ENCODE data around the gene NKD1.

Gene NKD1

DNA sequence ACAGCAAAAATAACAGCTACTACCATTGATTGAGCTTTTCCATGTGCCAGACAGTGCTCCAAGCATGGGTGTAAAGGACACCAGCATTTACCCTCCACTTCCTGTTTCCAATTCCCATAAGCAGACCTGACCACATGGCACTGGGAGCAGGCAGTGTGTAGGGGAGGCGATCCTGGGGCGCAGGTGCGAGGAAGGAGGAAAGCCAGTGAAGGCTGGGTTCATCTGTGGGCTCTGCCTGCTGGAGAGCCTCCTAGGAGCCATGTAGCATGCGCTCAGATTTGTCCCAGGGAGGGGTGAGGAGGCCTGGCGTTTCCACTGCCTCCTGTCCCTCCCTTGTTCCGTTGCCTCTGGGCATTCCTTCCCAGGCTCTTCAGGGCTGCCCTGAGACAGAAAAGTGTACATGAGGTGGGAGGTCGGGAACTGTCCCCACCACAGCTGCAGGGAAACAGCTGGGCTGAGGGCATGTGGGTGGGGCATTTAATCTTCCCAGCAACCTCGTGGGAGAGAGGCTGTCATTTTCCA, 76.3 kb downstream of the NKD1 start:
- in situ Hi-C loops (cut with HindIII; ENCODE audit: low pct_ligation_motif_present, low sequenced_read_pairs), result no loop called here
- no peak overlapping the region for H3K27ac ChIP-seq
- DNase-seq, result no peak
- H3K4me3 ChIP-seq (ENCODE audit: low read depth, low read length), result no peak overlapping the region
- no peaks in the 10 kb centered on the region for H3K27me3 ChIP-seq (replicated peaks)
- TF ChIP-seq, protein P1, sequence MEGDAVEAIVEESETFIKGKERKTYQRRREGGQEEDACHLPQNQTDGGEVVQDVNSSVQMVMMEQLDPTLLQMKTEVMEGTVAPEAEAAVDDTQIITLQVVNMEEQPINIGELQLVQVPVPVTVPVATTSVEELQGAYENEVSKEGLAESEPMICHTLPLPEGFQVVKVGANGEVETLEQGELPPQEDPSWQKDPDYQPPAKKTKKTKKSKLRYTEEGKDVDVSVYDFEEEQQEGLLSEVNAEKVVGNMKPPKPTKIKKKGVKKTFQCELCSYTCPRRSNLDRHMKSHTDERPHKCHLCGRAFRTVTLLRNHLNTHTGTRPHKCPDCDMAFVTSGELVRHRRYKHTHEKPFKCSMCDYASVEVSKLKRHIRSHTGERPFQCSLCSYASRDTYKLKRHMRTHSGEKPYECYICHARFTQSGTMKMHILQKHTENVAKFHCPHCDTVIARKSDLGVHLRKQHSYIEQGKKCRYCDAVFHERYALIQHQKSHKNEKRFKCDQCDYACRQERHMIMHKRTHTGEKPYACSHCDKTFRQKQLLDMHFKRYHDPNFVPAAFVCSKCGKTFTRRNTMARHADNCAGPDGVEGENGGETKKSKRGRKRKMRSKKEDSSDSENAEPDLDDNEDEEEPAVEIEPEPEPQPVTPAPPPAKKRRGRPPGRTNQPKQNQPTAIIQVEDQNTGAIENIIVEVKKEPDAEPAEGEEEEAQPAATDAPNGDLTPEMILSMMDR (IDR thresholded peaks at IDR 0.05; ENCODE audit: low read depth, low read length, missing control alignments), result no peak
- no peaks in the 10 kb centered on the region for H3K36me3 ChIP-seq (replicated peaks)

DNA sequence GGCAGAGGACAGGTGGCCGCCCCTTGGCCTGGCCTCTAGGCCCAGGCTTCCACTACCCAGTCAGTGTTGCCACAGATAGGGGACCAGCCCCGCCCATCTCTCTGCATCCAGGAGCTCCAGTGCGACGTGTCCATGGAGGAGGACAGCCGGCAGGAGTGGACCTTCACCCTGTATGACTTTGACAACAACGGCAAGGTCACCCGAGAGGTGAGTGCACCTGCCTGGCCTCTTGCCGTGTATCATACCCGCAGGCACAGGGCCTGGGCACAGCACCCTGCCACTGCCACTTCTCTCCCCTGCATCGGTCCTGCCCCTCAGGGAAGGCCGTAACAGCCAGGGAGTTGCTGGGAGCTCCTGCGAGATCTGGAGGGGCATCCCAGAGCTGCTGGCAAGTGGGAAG, 77.2 kb downstream of the NKD1 start:
- no peak for DNase-seq
- TF ChIP-seq, protein P1 (IDR thresholded peaks at IDR 0.05; ENCODE audit: low read depth, low read length, missing control alignments), result no peak
- Histone ChIP-seq H3K36me3 (replicated peaks) (no peaks in the 10 kb centered on the region), H3K4me3 (ENCODE audit: low read depth, low read length) (no peak overlapping the region), H3K27me3 (replicated peaks) (no peaks in the 10 kb centered on the region), H3K27ac (no peak overlapping the region)
- in situ Hi-C loops (cut with HindIII; ENCODE audit: low pct_ligation_motif_present, low sequenced_read_pairs), result no loop called here

DNA sequence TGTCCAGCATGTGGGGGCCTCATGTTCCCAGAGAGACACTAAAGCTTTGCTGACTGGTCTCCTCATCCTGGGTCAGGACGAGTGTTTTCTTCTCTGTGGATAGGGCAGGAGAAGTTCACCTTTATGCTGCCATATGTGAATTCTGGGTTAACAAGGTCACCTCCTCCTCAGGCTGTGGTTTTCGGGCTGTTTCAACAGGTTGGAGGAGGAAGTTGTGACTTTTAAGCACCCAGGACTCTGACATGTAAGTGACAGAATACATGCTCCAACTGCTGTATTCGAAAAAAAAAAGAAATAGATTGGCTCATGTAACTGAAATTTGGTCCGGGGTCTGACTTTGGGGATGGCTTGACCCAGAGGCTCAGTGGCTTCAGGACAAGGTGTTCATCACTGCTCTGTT, 78.7 kb downstream of the NKD1 start:
- TF ChIP-seq, protein P1 (IDR thresholded peaks at IDR 0.05; ENCODE audit: low read depth, low read length, missing control alignments), result no peak
- DNase-seq, result no peak
- H3K27ac ChIP-seq, result no peak overlapping the region
- no peaks in the 10 kb centered on the region for H3K27me3 ChIP-seq (replicated peaks)
- H3K36me3 ChIP-seq (replicated peaks), result no peaks in the 10 kb centered on the region
- in situ Hi-C loops (cut with HindIII; ENCODE audit: low pct_ligation_motif_present, low sequenced_read_pairs), result no loop called here
- no peak overlapping the region for H3K4me3 ChIP-seq (ENCODE audit: low read depth, low read length)

DNA sequence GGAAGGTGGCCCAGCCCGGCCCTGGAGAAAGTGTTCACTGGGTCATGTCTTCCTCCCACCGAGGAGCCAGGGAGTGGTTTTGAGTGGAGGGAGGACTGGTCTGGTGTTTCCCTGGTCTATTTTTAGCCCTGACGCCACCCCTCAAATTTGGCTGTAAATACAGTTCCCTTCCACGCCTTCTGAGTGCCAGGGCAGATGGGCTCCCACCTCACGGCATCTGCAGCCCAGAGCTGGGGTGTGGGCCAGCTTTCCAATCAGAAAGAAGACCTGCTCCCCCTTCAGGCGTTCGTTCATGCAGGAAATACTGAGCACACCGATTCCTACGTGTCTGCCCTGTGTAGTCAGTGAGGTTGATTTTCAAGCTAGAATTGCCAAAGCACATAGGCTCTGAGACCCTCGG, 79.2 kb downstream of the NKD1 start:
- Histone ChIP-seq H3K36me3 (replicated peaks) (no peaks in the 10 kb centered on the region), H3K27ac (no peak overlapping the region), H3K27me3 (replicated peaks) (no peaks in the 10 kb centered on the region), H3K4me3 (ENCODE audit: low read depth, low read length) (no peak overlapping the region)
- DNase-seq, result no peak
- in situ Hi-C loops (cut with HindIII; ENCODE audit: low pct_ligation_motif_present, low sequenced_read_pairs), result no loop called here
- TF ChIP-seq, protein P1 (IDR thresholded peaks at IDR 0.05; ENCODE audit: low read depth, low read length, missing control alignments), result peak; percentile 43

DNA sequence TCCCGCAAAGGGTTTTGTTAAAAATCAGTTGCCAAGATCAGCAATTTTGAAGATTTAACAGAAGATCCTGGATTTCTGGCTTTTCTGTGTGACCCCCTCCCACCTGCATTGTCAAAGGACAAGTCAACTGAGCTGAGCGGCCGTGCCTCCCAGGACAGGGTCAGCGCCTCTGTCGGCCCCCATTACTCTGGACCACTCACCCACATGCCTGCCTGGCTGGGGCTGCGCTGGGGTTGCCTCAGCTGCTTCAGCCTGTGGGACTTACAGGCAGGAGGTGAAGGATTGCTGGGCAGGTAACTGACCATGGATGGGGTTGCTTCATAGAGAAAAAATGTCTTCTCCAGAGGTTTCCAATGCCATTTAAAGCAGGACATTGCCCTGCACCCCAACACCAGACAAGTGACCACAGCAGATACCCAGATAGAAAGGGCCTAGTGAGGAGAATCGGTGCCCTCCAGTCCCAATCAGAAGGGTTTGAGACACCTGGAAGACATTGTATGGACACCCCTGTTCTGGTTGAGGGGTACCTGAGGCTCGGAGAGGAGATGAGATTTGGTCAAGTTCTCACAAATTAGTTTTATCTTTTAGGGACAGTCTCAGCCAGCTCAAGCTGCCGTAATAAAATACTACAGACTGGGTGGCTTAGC, 80.1 kb downstream of the NKD1 start:
- TF ChIP-seq, protein P1 (IDR thresholded peaks at IDR 0.05; ENCODE audit: low read depth, low read length, missing control alignments), result no peak
- Histone ChIP-seq H3K4me3 (ENCODE audit: low read depth, low read length) (no peak overlapping the region), H3K27me3 (replicated peaks) (no peaks in the 10 kb centered on the region), H3K27ac (no peak overlapping the region), H3K36me3 (replicated peaks) (no peaks in the 10 kb centered on the region)
- in situ Hi-C loops (cut with HindIII; ENCODE audit: low pct_ligation_motif_present, low sequenced_read_pairs), result no loop called here
- no peak for DNase-seq

DNA sequence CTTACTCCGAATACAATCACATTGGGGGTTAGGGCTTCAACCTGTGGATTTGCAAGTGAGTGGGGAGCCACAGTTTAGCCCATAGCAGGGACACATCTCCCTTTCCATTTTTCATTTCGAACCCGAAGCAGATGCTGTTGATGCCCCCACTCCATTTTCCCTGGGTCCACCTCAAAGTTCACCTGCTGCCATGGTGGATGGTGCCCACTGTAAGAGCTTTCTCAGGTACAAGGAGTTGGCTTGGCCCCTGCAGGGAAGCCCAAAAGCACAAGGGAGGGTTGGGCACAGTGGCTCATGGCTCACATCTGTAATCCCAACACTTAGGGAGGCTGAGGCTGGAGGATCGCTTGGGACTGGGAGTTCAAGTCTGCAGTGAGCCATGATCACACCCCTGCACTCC, 81.1 kb downstream of the NKD1 start:
- H3K36me3 ChIP-seq (replicated peaks), result no peaks in the 10 kb centered on the region
- TF ChIP-seq, protein P1 (IDR thresholded peaks at IDR 0.05; ENCODE audit: low read depth, low read length, missing control alignments), result no peak
- in situ Hi-C loops (cut with HindIII; ENCODE audit: low pct_ligation_motif_present, low sequenced_read_pairs), result no loop called here
- no peak overlapping the region for H3K4me3 ChIP-seq (ENCODE audit: low read depth, low read length)
- no peak overlapping the region for H3K27ac ChIP-seq
- no peak for DNase-seq
- H3K27me3 ChIP-seq (replicated peaks), result no peaks in the 10 kb centered on the region
